Measurements from ENCODE around the gene FNDC3B.

The FNDC3B gene

GRCh38 chr3:172249039-172249438 is 209.7 kb downstream of the FNDC3B start:
- in situ Hi-C loops (cut with HindIII; ENCODE audit: low sequenced_read_pairs) = no loop called here

DNA sequence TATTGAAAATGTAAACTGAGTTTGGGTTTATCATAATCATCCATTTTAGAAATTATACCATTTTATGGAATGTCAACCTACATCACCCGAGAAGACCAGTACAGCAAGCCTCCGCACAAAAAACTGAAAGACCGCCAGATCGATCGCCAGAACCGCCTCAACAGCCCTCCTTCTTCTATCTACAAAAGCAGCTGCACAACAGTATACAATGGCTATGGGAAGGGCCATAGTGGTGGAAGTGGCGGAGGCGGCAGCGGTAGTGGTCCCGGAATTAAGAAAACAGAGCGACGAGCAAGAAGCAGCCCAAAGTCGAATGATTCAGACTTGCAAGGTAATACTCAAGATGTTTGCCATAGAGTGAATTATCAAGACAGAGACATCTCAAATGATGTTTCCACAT is 211.8 kb downstream of the FNDC3B start:
- in situ Hi-C loops (cut with HindIII; ENCODE audit: low sequenced_read_pairs) = no loop called here

- in situ Hi-C loops (cut with HindIII; ENCODE audit: low sequenced_read_pairs) = no loop called here
Observed at GRCh38 chr3:172253200-172253599, 213.8 kb downstream of the FNDC3B start.

- in situ Hi-C loops (cut with HindIII; ENCODE audit: low sequenced_read_pairs) = no loop called here
Observed at GRCh38 chr3:172254542-172254941, 215.2 kb downstream of the FNDC3B start.

DNA sequence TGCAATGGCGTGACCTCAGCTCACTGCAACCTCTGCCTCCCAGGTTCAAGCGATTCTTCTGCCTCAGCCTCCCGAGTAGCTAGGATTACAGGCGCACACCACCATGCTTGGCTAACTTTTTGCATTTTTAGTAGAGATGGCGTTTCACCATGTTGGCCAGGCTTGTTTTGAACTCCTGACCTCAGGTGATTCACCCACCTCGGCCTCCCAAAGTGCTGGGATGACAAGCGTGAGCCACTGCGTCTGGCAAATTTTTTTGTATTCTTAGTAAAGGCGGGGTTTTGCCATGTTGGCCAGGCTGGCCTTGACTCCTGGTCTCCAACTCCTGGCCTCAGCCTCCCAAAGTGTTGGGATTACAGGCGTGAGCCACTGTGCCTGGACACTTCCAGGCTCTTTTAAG is 215.9 kb downstream of the FNDC3B start:
- in situ Hi-C loops (cut with HindIII; ENCODE audit: low sequenced_read_pairs) = loop anchor here (5.0 kb wide), 1 partner anchor 33 kb away; no protein-coding TSS in a partner anchor

DNA sequence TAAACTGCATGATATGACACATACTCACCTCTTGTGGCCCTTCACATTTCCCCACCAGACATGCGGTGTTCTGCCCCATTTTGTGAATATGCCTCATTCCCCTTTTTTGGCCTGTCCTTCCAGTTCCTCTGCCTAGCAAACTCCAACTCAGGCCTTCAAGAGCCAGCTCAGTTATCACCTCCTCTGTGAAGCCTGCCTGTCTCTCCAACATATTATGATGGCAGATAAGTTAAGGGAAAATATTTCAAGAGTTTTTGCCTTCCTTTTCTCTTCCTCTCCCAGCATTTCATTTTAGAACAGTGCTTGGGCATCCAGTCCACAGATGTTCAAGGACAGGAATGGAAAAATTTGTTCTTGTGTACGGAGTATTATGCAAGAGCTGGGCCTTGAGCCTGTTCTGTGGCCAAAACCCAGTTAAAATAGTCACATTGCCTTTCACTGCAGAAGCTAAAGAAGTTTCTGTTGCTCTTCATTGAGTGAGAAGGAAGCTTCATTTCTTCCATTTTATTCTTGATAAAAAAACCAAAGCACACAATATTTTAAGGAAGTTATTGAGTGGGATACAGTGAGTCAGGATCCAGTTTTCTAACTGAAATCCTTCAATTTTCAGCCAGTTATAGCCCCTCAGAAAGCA is 216.8 kb downstream of the FNDC3B start:
- in situ Hi-C loops (cut with HindIII; ENCODE audit: low sequenced_read_pairs) = loop anchor here (5.0 kb wide), 1 partner anchor 34 kb away; no protein-coding TSS in a partner anchor

DNA sequence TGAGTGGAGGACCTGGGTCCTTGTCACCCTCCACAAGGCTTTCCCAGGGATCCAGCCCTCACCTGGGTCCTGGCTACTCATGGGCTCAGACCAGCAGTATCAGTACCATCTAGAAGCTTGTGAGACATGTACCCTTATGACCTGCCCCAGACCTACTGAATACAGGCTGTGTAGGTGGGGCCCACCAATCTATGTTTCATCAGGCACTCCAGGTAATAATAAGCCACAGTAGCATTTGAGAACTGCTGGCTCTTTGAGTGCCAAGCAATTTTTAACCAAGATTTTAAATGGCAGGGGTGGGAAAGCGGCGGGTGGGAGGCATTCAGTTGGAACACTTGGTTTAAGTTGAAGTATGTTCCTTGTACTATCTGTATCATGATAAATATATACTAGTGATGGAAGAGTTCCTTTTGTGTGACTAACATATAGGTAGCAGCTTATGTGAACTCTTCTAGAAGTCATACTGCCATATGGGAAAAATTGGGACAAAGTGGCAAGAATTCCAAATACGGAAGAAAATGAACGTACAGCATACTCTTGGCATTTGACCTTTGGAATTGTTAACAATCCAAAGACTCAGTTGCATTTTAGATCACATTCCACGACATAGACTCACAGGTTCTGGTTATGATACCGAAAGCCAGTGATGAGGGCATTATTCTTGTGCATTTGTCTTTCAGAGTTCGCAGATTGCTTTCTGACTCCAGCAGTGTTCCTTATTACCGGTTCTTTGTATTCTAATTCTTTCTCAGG is 218.4 kb downstream of the FNDC3B start:
- in situ Hi-C loops (cut with HindIII; ENCODE audit: low sequenced_read_pairs) = loop anchor here (5.0 kb wide), 1 partner anchor 36 kb away; no protein-coding TSS in a partner anchor

DNA sequence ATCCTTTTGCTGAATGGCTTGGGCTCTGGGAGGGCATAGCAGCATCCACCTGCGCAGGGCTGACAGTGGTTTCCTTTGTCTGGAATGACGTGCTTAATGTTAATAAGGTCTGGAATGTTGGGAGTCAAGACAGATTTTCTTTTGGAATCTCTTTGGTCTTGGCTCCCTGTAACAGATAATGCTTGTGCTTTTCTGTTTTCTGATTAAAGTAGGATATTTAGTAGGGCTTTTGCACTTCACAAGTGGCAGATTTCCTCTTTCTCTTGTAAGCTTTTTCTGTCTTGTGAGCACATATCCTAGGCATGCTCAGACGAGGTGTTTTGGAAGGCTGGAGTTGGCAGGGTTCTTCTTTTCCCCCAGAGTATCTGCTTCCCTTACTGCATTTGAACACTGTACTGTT is 219.2 kb downstream of the FNDC3B start:
- in situ Hi-C loops (cut with HindIII; ENCODE audit: low sequenced_read_pairs) = loop anchor here (5.0 kb wide), 1 partner anchor 36 kb away; no protein-coding TSS in a partner anchor

DNA sequence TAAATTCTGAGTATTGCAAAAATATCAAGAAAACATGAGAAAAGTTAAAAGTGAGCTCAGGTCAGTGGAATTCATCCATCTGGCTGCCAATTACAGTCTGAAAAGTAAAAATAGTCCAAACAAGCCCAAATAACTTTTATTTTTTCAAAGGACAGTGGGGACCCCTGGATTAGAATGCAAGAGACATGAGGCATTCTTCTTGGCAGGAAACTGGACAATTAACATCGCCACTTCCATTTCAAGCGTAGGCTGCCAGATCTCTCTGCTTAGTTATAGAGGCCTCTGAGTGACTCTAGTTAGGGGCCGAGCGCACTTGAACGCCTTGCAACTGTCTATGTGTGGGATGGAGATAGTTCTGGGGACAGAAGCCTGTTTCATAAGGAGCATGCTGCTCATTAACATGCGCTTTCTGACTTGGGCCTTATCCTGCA is 219.7 kb downstream of the FNDC3B start:
- in situ Hi-C loops (cut with HindIII; ENCODE audit: low sequenced_read_pairs) = loop anchor here (5.0 kb wide), 1 partner anchor 37 kb away; no protein-coding TSS in a partner anchor

- in situ Hi-C loops (cut with HindIII; ENCODE audit: low sequenced_read_pairs) = loop anchor here (5.0 kb wide), 1 partner anchor 37 kb away; no protein-coding TSS in a partner anchor
Observed at GRCh38 chr3:172259726-172260248, 220.4 kb downstream of the FNDC3B start.

GRCh38 chr3:172260381-172260780 is 221.0 kb downstream of the FNDC3B start:
- in situ Hi-C loops (cut with HindIII; ENCODE audit: low sequenced_read_pairs) = no loop called here

GRCh38 chr3:172261054-172261453 is 221.7 kb downstream of the FNDC3B start:
- in situ Hi-C loops (cut with HindIII; ENCODE audit: low sequenced_read_pairs) = no loop called here

DNA sequence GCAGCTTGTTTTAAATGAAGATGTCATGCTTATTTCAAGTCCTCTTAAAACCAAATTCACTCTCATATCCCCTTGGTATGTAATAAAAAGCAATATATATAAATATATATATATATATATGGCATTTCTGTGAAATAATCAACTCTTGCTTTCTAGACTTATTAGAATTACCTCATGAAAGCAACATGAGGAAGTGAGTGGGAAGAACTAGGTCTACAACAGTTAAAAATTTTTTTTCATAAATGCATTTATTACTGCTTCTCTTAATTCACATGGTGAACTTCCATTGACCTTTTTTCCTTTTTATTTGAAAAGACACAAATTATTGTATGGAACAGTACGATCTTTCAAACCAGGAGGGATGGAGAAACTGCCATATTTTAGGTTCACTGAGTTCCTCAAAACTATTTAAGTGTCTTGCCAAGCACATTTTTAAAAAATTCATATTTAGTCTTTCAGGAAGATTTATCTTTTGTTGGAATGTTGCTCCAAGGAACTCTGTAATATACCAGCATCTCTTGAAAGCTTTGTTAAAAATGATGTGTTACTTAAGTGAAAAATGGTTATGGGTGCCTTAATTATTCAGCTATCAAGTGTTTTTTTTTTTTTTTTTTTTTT is 223.7 kb downstream of the FNDC3B start:
- in situ Hi-C loops (cut with HindIII; ENCODE audit: low sequenced_read_pairs) = no loop called here

DNA sequence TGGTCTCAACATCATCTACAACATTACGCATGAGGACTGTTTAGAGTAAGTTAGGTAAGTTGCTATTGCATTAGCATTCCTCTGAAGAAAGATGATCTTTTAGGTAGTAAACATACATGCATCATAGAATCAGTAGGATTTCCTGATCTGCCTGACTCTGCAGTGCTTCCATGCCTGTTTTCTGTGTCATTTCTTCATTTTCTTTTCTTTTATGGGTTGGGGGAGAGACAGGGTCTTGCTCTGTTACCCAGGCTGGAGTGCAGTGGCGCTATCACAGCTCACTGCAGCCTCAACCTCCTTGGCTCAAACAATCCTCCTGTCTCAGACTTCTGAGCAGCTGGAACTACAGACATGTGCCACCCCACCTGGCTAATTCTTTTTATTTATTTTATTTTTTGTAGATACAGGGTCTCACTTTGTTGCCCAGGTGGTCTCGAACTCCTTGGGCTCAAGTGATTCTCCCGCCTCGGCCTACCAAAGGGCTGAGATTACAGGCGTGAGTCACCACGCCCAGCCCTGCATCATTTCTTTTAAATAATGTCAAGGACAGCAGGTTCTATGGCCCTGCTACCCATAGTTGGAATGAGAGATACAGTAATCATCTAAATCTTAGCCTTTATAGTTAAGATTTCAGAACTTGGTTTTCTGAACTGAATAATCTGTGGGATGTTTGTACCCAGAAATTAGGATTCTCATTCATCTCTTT is 224.6 kb downstream of the FNDC3B start:
- in situ Hi-C loops (cut with HindIII; ENCODE audit: low sequenced_read_pairs) = no loop called here

GRCh38 chr3:172266103-172266502 is 226.7 kb downstream of the FNDC3B start:
- in situ Hi-C loops (cut with HindIII; ENCODE audit: low sequenced_read_pairs) = no loop called here

DNA sequence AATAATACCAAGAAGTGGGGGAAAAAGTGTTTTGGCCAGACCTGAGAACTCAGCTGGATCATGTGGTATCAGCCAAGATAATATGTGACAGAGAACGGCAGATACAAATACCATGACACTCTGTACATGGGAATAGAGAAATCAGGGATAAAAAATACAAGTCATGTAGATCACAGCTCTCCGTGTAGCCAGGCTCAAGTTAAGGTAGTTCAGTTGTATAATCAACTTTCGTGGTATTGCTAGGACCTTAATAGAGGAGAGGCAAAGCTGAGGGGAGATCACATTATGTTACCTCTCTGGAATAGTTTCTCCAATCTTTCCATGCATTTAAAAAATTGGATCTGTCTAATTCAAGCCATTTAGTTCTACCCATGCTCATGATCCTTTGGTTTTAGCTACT is 229.0 kb downstream of the FNDC3B start:
- in situ Hi-C loops (cut with HindIII; ENCODE audit: low sequenced_read_pairs) = no loop called here

GRCh38 chr3:172268868-172269267 is 229.5 kb downstream of the FNDC3B start:
- in situ Hi-C loops (cut with HindIII; ENCODE audit: low sequenced_read_pairs) = no loop called here

DNA sequence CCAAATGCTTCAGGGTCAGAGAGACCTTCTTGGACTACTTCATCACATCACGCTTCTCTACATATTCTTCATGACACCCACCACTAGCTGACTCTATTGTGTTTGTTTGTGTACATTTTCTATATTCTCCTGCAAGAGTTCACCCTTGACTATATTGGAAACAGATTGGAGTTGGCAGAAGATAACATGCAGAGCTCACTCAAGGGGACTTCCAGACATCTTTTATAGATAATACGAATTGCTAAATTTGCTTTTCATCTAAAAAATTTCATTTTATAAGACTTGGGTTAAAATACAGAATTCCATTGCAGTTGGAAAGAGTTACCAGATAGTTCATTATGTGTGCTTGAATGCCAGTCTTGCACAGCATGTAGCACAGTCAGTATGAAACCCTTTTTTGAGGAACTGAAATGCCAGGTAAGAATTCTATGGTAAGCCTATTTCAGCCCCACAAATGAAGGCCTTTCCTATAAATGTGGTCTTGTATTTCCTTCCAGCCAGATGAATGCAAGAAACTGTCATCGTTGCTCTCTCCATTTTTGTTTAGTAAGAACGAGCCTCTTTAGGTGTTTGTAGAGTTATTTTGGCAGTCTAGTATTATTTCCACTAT is 231.3 kb downstream of the FNDC3B start:
- in situ Hi-C loops (cut with HindIII; ENCODE audit: low sequenced_read_pairs) = no loop called here

DNA sequence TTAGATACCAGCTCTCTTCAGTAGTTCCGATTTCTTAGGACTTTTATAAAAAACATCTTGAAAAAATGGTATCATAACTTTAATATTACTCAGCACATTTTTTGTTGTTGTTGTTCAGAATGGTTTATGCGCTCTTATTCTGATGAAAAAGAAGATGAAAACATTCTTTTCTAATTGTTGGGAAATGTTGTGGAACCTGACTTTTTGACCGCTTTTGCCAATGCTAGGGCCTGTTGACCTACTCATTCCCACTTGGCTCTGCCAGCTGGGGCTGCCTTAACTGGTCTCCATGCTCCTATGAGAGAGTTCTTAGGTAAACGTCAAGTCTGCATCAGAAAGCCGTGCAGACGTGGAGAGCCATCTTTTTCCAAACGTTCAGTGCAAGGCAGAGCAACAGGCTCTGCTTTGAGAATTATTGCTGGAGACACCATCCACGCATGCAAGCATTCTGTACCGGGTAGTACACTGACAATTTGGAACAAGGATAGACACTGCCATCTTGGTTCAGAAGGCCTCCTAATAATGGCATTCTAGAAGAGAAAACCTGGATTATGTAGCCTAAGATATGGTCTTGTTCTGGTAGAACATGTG is 232.1 kb downstream of the FNDC3B start:
- in situ Hi-C loops (cut with HindIII; ENCODE audit: low sequenced_read_pairs) = no loop called here

DNA sequence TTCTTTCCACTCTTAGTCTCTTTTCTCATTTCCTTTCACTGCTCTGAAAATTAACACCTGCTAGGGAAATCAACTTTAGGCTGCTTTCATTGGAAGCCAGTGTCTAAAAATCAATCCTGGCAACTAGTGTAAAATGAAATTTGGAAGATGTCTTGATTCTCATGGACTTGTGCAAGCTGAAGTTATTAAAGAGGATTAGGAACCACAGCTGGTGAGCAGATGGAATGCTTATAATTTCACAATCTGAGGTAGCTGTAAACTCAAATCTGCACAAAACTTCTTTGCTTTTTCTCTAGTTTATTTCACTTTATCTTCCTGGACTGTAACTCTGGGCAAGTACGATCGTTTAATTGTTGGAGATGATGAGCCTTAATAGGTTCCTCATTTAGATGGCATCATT is 233.3 kb downstream of the FNDC3B start:
- in situ Hi-C loops (cut with HindIII; ENCODE audit: low sequenced_read_pairs) = no loop called here

Data from endothelial cell of hepatic sinusoid (primary cell).